ENCODE results near the gene DENND11. TPM values are rescaled to one million over a fixed set of nuclear protein-coding genes. Genes with fewer than 3 reads are reported as not detected.

The DENND11 gene
- total and polyA plus RNA-seq, 7 donors: 6.0 to 17.1 (median 14.3) TPM

GRCh38 chr7:141664450-141664849, 37.5 kb downstream of the DENND11 start:
- no peaks in the 10 kb centered on the region for H3K27me3 ChIP-seq
- H3K4me1 ChIP-seq: no peaks in the 10 kb centered on the region
- peaks cover 4 to 70% (median 10%) of the 10 kb centered on the region in 4 donors for H3K36me3 ChIP-seq
- no peak overlapping the region for H3K27ac ChIP-seq
- no peak for DNase-seq
- intact Hi-C loops (cut with DNase I): no loop called here
- no peak overlapping the region for H3K4me3 ChIP-seq
- WGBS, 2 donors: 27 to 73% methylated on average over 6 of the region's 6 CpGs
- TF ChIP-seq POLR2A (IDR thresholded peaks at IDR 0.05): no peak
- TF ChIP-seq, protein P1, sequence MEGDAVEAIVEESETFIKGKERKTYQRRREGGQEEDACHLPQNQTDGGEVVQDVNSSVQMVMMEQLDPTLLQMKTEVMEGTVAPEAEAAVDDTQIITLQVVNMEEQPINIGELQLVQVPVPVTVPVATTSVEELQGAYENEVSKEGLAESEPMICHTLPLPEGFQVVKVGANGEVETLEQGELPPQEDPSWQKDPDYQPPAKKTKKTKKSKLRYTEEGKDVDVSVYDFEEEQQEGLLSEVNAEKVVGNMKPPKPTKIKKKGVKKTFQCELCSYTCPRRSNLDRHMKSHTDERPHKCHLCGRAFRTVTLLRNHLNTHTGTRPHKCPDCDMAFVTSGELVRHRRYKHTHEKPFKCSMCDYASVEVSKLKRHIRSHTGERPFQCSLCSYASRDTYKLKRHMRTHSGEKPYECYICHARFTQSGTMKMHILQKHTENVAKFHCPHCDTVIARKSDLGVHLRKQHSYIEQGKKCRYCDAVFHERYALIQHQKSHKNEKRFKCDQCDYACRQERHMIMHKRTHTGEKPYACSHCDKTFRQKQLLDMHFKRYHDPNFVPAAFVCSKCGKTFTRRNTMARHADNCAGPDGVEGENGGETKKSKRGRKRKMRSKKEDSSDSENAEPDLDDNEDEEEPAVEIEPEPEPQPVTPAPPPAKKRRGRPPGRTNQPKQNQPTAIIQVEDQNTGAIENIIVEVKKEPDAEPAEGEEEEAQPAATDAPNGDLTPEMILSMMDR (IDR thresholded peaks at IDR 0.05): no peak
- no peaks in the 10 kb centered on the region for H3K9me3 ChIP-seq

DNA sequence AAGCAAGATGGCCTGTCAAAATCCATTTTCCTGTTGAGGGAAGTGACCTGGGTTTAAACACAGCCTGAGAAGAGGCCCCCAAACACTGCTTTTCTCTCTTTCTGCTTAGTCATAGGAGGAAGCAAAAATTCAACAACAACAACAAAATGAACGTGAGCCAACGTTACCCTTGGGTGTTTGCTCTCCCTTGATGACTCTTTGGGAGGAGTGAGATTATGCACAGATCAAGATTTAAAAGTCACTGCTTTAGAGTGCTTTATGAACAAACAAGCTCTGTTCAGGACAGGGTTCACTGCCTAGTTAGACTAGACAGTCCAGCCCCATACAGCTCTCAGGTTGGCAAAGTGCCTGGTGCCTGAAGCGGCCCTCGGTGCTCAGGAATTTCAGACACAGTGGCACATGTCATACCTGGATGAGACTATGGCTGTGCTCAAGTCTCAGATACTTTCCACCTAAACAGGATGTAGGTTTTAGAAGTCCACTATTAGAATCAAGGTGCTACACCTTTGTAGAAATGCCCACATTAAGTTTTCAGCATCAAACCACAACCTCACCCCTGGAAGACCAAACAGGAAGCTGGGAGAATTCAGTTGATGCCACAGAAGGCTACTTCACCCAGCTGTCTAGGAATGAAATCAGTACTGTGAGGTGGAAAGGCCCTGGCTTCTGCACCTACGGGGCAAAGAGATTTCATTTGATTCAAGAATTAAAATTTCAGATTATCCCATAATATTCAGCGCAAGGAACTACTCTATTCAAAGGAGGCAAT, 38.7 kb downstream of the DENND11 start:
- H3K36me3 ChIP-seq: peaks cover 4 to 76% (median 12%) of the 10 kb centered on the region in 4 donors

DNA sequence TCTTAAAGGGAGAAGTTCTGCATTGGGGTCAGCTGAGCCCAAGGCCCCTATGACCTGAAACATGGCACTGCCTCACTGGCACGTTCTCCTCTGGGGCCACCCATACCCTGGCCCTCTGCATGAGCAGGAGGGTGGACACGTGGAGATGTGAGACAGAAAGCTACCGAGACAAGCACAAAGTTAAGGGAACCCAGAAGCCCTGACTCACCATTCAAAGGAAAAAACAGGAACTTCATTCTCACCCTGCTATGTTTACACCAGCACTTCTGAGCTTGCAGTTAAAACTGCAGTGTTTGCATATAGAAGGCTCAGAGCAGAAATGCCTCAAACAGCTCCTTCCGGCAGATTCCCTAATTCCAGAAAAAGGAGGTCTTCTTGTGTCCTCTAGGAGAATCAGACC, 41.7 kb downstream of the DENND11 start:
- H3K36me3 ChIP-seq: peaks cover 3 to 75% (median 12%) of the 10 kb centered on the region in 4 donors
- TF ChIP-seq, protein P1 (IDR thresholded peaks at IDR 0.05): no peak
- TF ChIP-seq POLR2A (IDR thresholded peaks at IDR 0.05) (no peak), POLR2AphosphoS5 (IDR thresholded peaks at IDR 0.05) (no peak), EP300 (IDR thresholded peaks at IDR 0.05) (no peak)
- no peaks in the 10 kb centered on the region for H3K27me3 ChIP-seq
- 48 to 79% methylated on average over 4 of the region's 4 CpGs for WGBS, 2 donors
- no peaks in the 10 kb centered on the region for H3K9me3 ChIP-seq
- intact Hi-C loops (cut with DNase I): no loop called here
- H3K4me1 ChIP-seq: no peaks in the 10 kb centered on the region
- DNase-seq: no peak
- H3K4me3 ChIP-seq: no peak overlapping the region
- H3K27ac ChIP-seq: no peak overlapping the region

More for the DNA sequence above, 38.7 kb downstream of the DENND11 start:
- 29 to 41% methylated on average over 6 of the region's 6 CpGs for WGBS, 2 donors
- DNase-seq: no peak
- H3K4me3 ChIP-seq: no peak overlapping the region
- intact Hi-C loops (cut with DNase I): no loop called here
- no peak for TF ChIP-seq POLR2A (IDR thresholded peaks at IDR 0.05)
- TF ChIP-seq EP300 (IDR thresholded peaks at IDR 0.05): no peak
- TF ChIP-seq, protein P1 (IDR thresholded peaks at IDR 0.05): no peak
- TF ChIP-seq POLR2AphosphoS5 (IDR thresholded peaks at IDR 0.05): no peak
- no peaks in the 10 kb centered on the region for H3K27me3 ChIP-seq
- no peak overlapping the region for H3K27ac ChIP-seq
- H3K4me1 ChIP-seq: no peaks in the 10 kb centered on the region
- no peaks in the 10 kb centered on the region for H3K9me3 ChIP-seq

DNA sequence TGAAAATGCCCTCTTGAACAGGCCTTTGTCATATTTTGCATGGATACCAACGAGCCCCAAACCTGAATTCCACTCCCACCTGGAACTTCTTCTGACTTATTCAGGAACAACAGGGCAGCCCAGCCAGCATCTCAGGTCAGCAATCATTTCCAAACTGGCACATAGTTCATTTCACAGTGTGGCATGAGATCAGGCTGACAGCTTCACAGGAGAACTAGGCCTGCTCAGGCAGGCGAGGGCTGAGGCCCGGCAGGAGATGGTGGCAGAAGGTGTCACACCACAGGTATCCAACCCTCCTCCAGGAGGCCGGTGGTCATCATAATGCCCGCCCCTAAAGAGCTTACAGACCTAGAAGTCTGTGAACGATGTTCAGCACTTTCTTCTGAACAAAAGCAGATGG, 42.5 kb downstream of the DENND11 start:
- intact Hi-C loops (cut with DNase I): loop anchor here (5.0 kb wide), 1 partner anchor 43 kb away; the partner anchor contains the start of gene DENND11
- Histone ChIP-seq H3K4me3 (no peak overlapping the region), H3K9me3 (no peaks in the 10 kb centered on the region), H3K27ac (no peak overlapping the region), H3K27me3 (no peaks in the 10 kb centered on the region), H3K36me3 (peaks cover 0 to 70% (median 11%) of the 10 kb centered on the region in 4 donors), H3K4me1 (peaks cover 0 to 3% (median 0%) of the 10 kb centered on the region in 4 donors)
- TF ChIP-seq EP300 (IDR thresholded peaks at IDR 0.05) (no peak), POLR2AphosphoS5 (IDR thresholded peaks at IDR 0.05) (no peak), POLR2A (IDR thresholded peaks at IDR 0.05) (no peak)
- TF ChIP-seq, protein P1 (IDR thresholded peaks at IDR 0.05): no peak
- 90 to 92% methylated on average over 6 of the region's 6 CpGs for WGBS, 2 donors
- DNase-seq: no peak
